Peyer's patch (tissue), 4 donors: Measurements from ENCODE around the gene KCNIP4.
"Not testable (repeated sequence)": the region's sequence is repeated elsewhere in the genome, so short reads cannot be mapped to it uniquely, and the experiment has no call there.

Experiments used
- POLR2A ChIP-seq, 2 donors: fragments of 450-650 bp; IDR thresholded peaks; one replicate each; pipeline ENCODE4 v1.5.1; 2017; ENCODE audit warnings: antibody characterized with exemption in 2 of 2, mild to moderate bottlenecking in 2 of 2, moderate library complexity in 2 of 2
- TF ChIP-seq, protein P1 (sequence below), 6 experiments: fragments of 450-650 bp in 4 of 6; fragments of 200-600 bp in 2 of 6; sonication (generic) in 1 of 6; IDR thresholded peaks; one replicate each; pipeline ENCODE4 v1.5.1; 2017 to 2019; ENCODE audit warnings: antibody characterized with exemption in 6 of 6, mild to moderate bottlenecking in 3 of 6, moderate library complexity in 1 of 6

DNA sequence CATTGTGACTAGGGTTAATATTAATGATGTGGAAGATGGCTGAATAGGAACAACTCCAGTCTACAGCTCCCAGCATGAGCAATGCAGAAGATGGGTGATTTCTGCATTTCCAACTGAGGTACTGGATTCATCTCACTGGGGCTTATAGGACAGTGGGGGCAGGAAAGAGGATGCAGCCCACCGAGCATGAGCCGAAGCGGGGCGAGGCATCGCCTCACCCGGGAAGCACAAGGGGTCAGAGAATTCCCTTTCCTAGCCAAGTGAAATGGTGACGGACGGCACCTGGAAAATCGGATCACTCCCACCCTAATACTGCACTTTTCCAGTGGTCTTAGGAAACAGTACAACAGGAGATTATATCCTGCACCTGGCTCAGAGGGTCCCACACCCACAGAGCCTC, 48.0 kb upstream of the KCNIP4 start:
- TF ChIP-seq, protein P1, sequence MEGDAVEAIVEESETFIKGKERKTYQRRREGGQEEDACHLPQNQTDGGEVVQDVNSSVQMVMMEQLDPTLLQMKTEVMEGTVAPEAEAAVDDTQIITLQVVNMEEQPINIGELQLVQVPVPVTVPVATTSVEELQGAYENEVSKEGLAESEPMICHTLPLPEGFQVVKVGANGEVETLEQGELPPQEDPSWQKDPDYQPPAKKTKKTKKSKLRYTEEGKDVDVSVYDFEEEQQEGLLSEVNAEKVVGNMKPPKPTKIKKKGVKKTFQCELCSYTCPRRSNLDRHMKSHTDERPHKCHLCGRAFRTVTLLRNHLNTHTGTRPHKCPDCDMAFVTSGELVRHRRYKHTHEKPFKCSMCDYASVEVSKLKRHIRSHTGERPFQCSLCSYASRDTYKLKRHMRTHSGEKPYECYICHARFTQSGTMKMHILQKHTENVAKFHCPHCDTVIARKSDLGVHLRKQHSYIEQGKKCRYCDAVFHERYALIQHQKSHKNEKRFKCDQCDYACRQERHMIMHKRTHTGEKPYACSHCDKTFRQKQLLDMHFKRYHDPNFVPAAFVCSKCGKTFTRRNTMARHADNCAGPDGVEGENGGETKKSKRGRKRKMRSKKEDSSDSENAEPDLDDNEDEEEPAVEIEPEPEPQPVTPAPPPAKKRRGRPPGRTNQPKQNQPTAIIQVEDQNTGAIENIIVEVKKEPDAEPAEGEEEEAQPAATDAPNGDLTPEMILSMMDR (IDR thresholded peaks at IDR 0.05): not testable (repeated sequence)
- TF ChIP-seq POLR2A (IDR thresholded peaks at IDR 0.05): not testable (repeated sequence)
